ENCODE results near the gene C1orf74. TPM values are rescaled to one million over a fixed set of nuclear protein-coding genes. Genes with fewer than 3 reads are reported as not detected.

The C1orf74 gene
- total and polyA plus RNA-seq, 4 donors, result 0.82 to 1.8 (median 1.1) TPM

GRCh38 chr1:209774592-209774991 lies 9.8 kb downstream of the C1orf74 start:
- TF ChIP-seq ATF3 (IDR thresholded peaks at IDR 0.05), result no peak
- TF ChIP-seq CTCF (IDR thresholded peaks at IDR 0.05; ENCODE audit: low read depth, low read length, missing input control), result no peak
- no peak for TF ChIP-seq HNF4A (conservative IDR thresholded peaks at IDR 0.05)
- no peak for TF ChIP-seq GABPA (IDR thresholded peaks at IDR 0.05 in 1 of 2, conservative IDR thresholded peaks at IDR 0.05 in 1 of 2)
- TF ChIP-seq JUND (IDR thresholded peaks at IDR 0.05), result no peak
- TF ChIP-seq NR2F2 (IDR thresholded peaks at IDR 0.05), result no peak
- no peaks in the 10 kb centered on the region for H3K27me3 ChIP-seq (ENCODE audit: control insufficient read depth in 4 of 4, insufficient read depth in 4 of 4, low read length in 3 of 4)
- H3K4me1 ChIP-seq (ENCODE audit: control insufficient read depth in 4 of 4, insufficient read depth in 4 of 4, low read length in 3 of 4), result no peaks in the 10 kb centered on the region
- H3K36me3 ChIP-seq (ENCODE audit: control insufficient read depth in 4 of 4, insufficient read depth in 3 of 4, low read depth in 1 of 4, low read length in 3 of 4), result no peaks in the 10 kb centered on the region
- no peaks in the 10 kb centered on the region for H3K9me3 ChIP-seq (ENCODE audit: control insufficient read depth in 4 of 4, low read length in 3 of 4)
- no peak overlapping the region for H3K27ac ChIP-seq (ENCODE audit: low read depth in 1 of 2, low read length in 2 of 2)
- no peak overlapping the region for H3K4me3 ChIP-seq (ENCODE audit: low read depth in 1 of 3, low read length in 3 of 3)
- 94% methylated on average over 1 of the region's 1 CpG for WGBS
- DNase-seq (ENCODE audit: low spot score), result no peak
- no peak overlapping the region for H3K9ac ChIP-seq (ENCODE audit: low read depth in 1 of 2, low read length in 2 of 2)

GRCh38 chr1:209772126-209772525 lies 12.2 kb downstream of the C1orf74 start:
- no peak for TF ChIP-seq TAF1 (conservative IDR thresholded peaks at IDR 0.05)
- no peak for TF ChIP-seq ZBTB33 (IDR thresholded peaks at IDR 0.05)
- TF ChIP-seq RXRA (IDR thresholded peaks at IDR 0.05), result no peak
- no peak for TF ChIP-seq CTCF (IDR thresholded peaks at IDR 0.05; ENCODE audit: low read depth, low read length, missing input control)
- TF ChIP-seq REST (IDR thresholded peaks at IDR 0.05), result no peak
- TF ChIP-seq YY1 (IDR thresholded peaks at IDR 0.05), result no peak
- no peak for TF ChIP-seq EGR1 (IDR thresholded peaks at IDR 0.05; ENCODE audit: low read depth in 2 of 2)
- no peak for TF ChIP-seq FOXA2 (IDR thresholded peaks at IDR 0.05)
- no peak for TF ChIP-seq GABPA (IDR thresholded peaks at IDR 0.05 in 1 of 2, conservative IDR thresholded peaks at IDR 0.05 in 1 of 2)
- no peak for TF ChIP-seq MAX (IDR thresholded peaks at IDR 0.05)
- Histone ChIP-seq H3K27me3 (ENCODE audit: control insufficient read depth in 4 of 4, insufficient read depth in 4 of 4, low read length in 3 of 4) (no peaks in the 10 kb centered on the region), H3K4me1 (ENCODE audit: control insufficient read depth in 4 of 4, insufficient read depth in 4 of 4, low read length in 3 of 4) (peaks cover 0 to 1% (median 0%) of the 10 kb centered on the region in 4 donors), H3K9me3 (ENCODE audit: control insufficient read depth in 4 of 4, low read length in 3 of 4) (no peaks in the 10 kb centered on the region), H3K9ac (ENCODE audit: low read depth in 1 of 2, low read length in 2 of 2) (no peak overlapping the region), H3K36me3 (ENCODE audit: control insufficient read depth in 4 of 4, insufficient read depth in 3 of 4, low read depth in 1 of 4, low read length in 3 of 4) (no peaks in the 10 kb centered on the region), H3K4me3 (ENCODE audit: low read depth in 1 of 3, low read length in 3 of 3) (no peak overlapping the region), H3K27ac (ENCODE audit: low read depth in 1 of 2, low read length in 2 of 2) (no peak overlapping the region)
- WGBS, result 66% methylated on average over 6 of the region's 6 CpGs
- DNase-seq (ENCODE audit: low spot score), result no peak
